H1 (cell line): Measurements from ENCODE around the gene CLUH. TPM values are rescaled to one million over a fixed set of nuclear protein-coding genes. Genes with fewer than 3 reads are reported as not detected.

Source experiments
- CREB1 ChIP-seq: IDR thresholded peaks from 2 replicates; pipeline ENCODE4 v1.6.1; 2012; ENCODE audit warnings: inconsistent platforms
- CTBP2 ChIP-seq: IDR thresholded peaks from 2 replicates; pipeline ENCODE4 v1.7.0; 2011; ENCODE audit warnings: borderline replicate concordance, mild to moderate bottlenecking, moderate library complexity, mixed read lengths, low read length; ENCODE audit not compliant: insufficient read depth, insufficient read length
- EZH2 ChIP-seq: fragments of 200-600 bp; sonication (generic); IDR thresholded peaks from 2 replicates; pipeline ENCODE4 v1.7.1; 2012; ENCODE audit warnings: low read depth, mild to moderate bottlenecking, moderate library complexity, low read length, inconsistent platforms; ENCODE audit not compliant: severe bottlenecking
- KDM1A ChIP-seq: fragments of 200-600, 300-600 bp; sonication (generic); IDR thresholded peaks from 2 replicates; pipeline ENCODE4 v1.7.1; 2016; ENCODE audit warnings: mild to moderate bottlenecking, low read length, borderline replicate concordance
- KDM4A ChIP-seq: IDR thresholded peaks from one replicate; pipeline ENCODE4 v1.7.1; 2012; ENCODE audit warnings: low read depth, mild to moderate bottlenecking, moderate library complexity, low read length, inconsistent platforms; ENCODE audit not compliant: severe bottlenecking
- KDM5A ChIP-seq: fragments of 200-600 bp; IDR thresholded peaks from 2 replicates; pipeline ENCODE4 v1.7.1; 2012; ENCODE audit warnings: mild to moderate bottlenecking, low read length, inconsistent platforms, mixed read lengths
- NANOG ChIP-seq: IDR thresholded peaks from 2 replicates; pipeline ENCODE4 v1.6.1; 2011; ENCODE audit warnings: low read length, low read depth, mild to moderate bottlenecking, inconsistent platforms; ENCODE audit not compliant: insufficient read depth, poor library complexity, severe bottlenecking
- RXRA ChIP-seq: IDR thresholded peaks from 2 replicates; pipeline ENCODE4 v1.6.1; 2011; ENCODE audit warnings: low read depth, mild to moderate bottlenecking, low read length, moderate library complexity; ENCODE audit not compliant: insufficient read depth
- SAP30 ChIP-seq: fragments of 300-600 bp; sonication (generic); IDR thresholded peaks from 2 replicates; pipeline ENCODE4 v1.7.1; 2012; ENCODE audit warnings: low read length, moderate library complexity, mild to moderate bottlenecking, inconsistent platforms; ENCODE audit not compliant: insufficient read depth, insufficient replicate concordance
- SIRT6 ChIP-seq: IDR thresholded peaks from one replicate; pipeline ENCODE4 v1.7.1; 2012; ENCODE audit warnings: low read length, inconsistent platforms
- TAF1 ChIP-seq: IDR thresholded peaks from 2 replicates; pipeline ENCODE4 v1.6.1; 2011; ENCODE audit warnings: mild to moderate bottlenecking, low read depth, low read length
- polyA plus RNA-seq, 7 experiments: library from polyadenylated mRNA; depleted of rRNA in 3 of 7; stranded (reverse) in 5 of 7; unstranded in 2 of 7; fragments of >200 nt in 5 of 7; fragments of 200-250 nt in 2 of 7; gene quantifications; 1 replicate in 5 of 7; 2 replicates in 1 of 7; 4 replicates in 1 of 7; pipeline versions ENCODE4 v1.2.1 to v1.2.3, GENCODE V29; 2011 to 2013; ENCODE audit warnings: missing spikeins in 2 of 7, mixed read lengths in 2 of 7
- total RNA-seq: library from RNA; stranded (reverse); fragmentation: NEBNext Ultra II Directional; extraction: Animal tissue kit (Norgen Biotek cat#: 25700); gene quantifications from 2 replicates; pipeline ENCODE4 v1.2.1, GENCODE V29; 2021

Gene CLUH
- total and polyA plus RNA-seq, 2 of the 8 experiments (the other 6 are each of a cell fraction or from before 2014, with no cell fraction given) = 33.6 to 98.6 TPM

DNA sequence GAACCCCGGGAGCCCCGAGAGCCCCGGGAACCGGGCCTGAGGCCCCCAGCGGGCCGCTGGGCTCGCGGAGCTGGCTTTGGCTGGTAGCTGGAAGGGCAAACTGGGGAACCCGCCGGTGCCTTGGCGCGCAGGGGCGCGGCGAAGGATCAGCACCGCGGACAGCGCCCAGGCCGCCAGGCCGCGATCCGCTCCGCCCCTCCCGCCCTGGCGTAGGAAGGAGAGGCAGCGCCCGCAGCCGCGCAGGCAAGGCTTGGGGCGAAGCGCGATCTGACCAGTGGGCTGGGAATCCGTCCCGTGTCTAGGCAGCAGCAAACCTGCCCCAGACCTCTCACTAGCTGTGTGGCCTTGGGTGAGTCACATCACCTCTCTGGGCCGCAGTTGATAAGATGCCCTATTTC is 38.2 kb upstream of the CLUH start (continued):
- peak; percentile 3 for TF ChIP-seq KDM4A
- TF ChIP-seq CTBP2 = no peak
- TF ChIP-seq SIRT6 = no peak
- no peak for TF ChIP-seq EZH2
- TF ChIP-seq SAP30 = no peak
- no peak for TF ChIP-seq NANOG
- TF ChIP-seq CREB1 = peak; percentile 39; the same call in 1 of the 2 replicates
- TF ChIP-seq KDM5A = no peak
- no peak for TF ChIP-seq RXRA
- TF ChIP-seq KDM1A = peak; percentile 72; the same call in 1 of the 2 replicates
- 0 out of 2 replicates have a peak, but pooled peaks have one; percentile 35 for TF ChIP-seq TAF1
